Activated CD8-positive, alpha-beta memory T cell treated with anti-CD3 and anti-CD28 coated beads, Interleukin-2, amount 50 U/mL, for 24 hours (primary cell): ENCODE results near the gene TMEM250.
"Not testable (repeated sequence)": the region's sequence is repeated elsewhere in the genome, so short reads cannot be mapped to it uniquely, and the experiment has no call there.

ENCODE experiments used
- DNase-seq: peaks from one replicate; pipeline ENCODE4 v3.0.0-alpha.2; 2020; ENCODE audit errors: extremely low read depth

TMEM250 gene

GRCh38 chr9:136118320-136119060 is at the start of gene TMEM250:
TSS of gene TMEM250 (minus strand) at chr9:136118875. CDS start at chr9:136116900, 1,975 bp downstream.
- peak; percentile 85 for DNase-seq

GRCh38 chr9:136163248-136163850 is 44.7 kb upstream of the TMEM250 start:
- DNase-seq, result no peak

GRCh38 chr9:136160995-136161610 is 42.4 kb upstream of the TMEM250 start:
- DNase-seq, result no peak

- DNase-seq, result no peak
Observed at GRCh38 chr9:136160381-136160841, 41.7 kb upstream of the TMEM250 start.

- DNase-seq, result no peak
Observed at GRCh38 chr9:136159851-136160250, 41.2 kb upstream of the TMEM250 start.

GRCh38 chr9:136157477-136158265 is 39.0 kb upstream of the TMEM250 start:
- no peak for DNase-seq

GRCh38 chr9:136156209-136157120 is 37.8 kb upstream of the TMEM250 start:
- DNase-seq, result no peak

GRCh38 chr9:136155576-136155975 is 36.9 kb upstream of the TMEM250 start:
- no peak for DNase-seq

- DNase-seq, result no peak
Observed at GRCh38 chr9:136154943-136155342, 36.3 kb upstream of the TMEM250 start.

- no peak for DNase-seq
Observed at GRCh38 chr9:136153381-136154065, 34.8 kb upstream of the TMEM250 start.

- no peak for DNase-seq
Observed at GRCh38 chr9:136152931-136153330, 34.3 kb upstream of the TMEM250 start.

GRCh38 chr9:136152543-136152866 is 33.8 kb upstream of the TMEM250 start:
- no peak for DNase-seq

- no peak for DNase-seq
Observed at GRCh38 chr9:136151848-136152542, 33.3 kb upstream of the TMEM250 start.

- no peak for DNase-seq
Observed at GRCh38 chr9:136151214-136151804, 32.6 kb upstream of the TMEM250 start.

GRCh38 chr9:136150664-136151213 is 32.1 kb upstream of the TMEM250 start:
- DNase-seq, result not testable (repeated sequence)

GRCh38 chr9:136149853-136150252 is 31.2 kb upstream of the TMEM250 start:
- no peak for DNase-seq

GRCh38 chr9:136149337-136149736 is 30.7 kb upstream of the TMEM250 start:
- DNase-seq, result no peak

- no peak for DNase-seq
Observed at GRCh38 chr9:136148766-136149165, 30.1 kb upstream of the TMEM250 start.
